ENCODE measurements around the gene SCRN2. TPM values are rescaled to one million over a fixed set of nuclear protein-coding genes. Genes with fewer than 3 reads are reported as not detected.

The SCRN2 gene
- total RNA-seq, 2 donors from 2014 or later, result 36.8 to 40.0 TPM

- no peaks in the 10 kb centered on the region for H3K9me3 ChIP-seq
- intact Hi-C loops (cut with DNase I), result no loop called here
- no peak overlapping the region for H3K9ac ChIP-seq (ENCODE audit: low read depth in 2 of 2, low read length in 2 of 2)
- no peaks in the 10 kb centered on the region for H3K4me1 ChIP-seq
- H3K4me3 ChIP-seq, result no peak overlapping the region
- TF ChIP-seq CTCF (IDR thresholded peaks at IDR 0.05), result no peak
- peaks cover 29% of the 10 kb centered on the region for H3K27me3 ChIP-seq
- H3K36me3 ChIP-seq, result no peaks in the 10 kb centered on the region
- no peak overlapping the region for H3K27ac ChIP-seq
- no peak for DNase-seq
These were observed 48.1 kb downstream of the SCRN2 start for GRCh38 chr17:47792979-47793378.

DNA sequence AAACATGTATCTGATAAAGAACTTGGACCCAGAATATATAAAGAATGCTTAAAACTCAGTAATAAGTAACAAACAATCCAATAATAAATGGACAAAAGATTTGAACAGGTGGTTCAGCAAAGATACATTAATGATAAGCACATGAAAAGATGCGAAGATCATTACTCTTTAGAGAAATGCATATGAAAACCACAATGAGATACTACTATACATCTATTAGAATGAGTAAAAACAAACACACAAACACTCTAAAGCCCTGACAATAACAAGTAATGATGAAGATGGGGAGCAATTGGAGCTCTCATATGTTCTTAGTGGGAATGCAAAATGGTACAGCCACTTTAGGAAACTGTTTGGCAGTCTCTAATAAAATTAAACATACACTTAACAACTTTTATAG, 48.6 kb downstream of the SCRN2 start:
- H3K27me3 ChIP-seq, result peaks cover 29% of the 10 kb centered on the region
- no peak overlapping the region for H3K9ac ChIP-seq (ENCODE audit: low read depth in 2 of 2, low read length in 2 of 2)
- H3K27ac ChIP-seq, result no peak overlapping the region
- intact Hi-C loops (cut with DNase I), result no loop called here
- no peaks in the 10 kb centered on the region for H3K9me3 ChIP-seq
- H3K4me3 ChIP-seq, result no peak overlapping the region
- no peaks in the 10 kb centered on the region for H3K4me1 ChIP-seq
- no peak for TF ChIP-seq CTCF (IDR thresholded peaks at IDR 0.05)
- no peaks in the 10 kb centered on the region for H3K36me3 ChIP-seq
- DNase-seq, result no peak

DNA sequence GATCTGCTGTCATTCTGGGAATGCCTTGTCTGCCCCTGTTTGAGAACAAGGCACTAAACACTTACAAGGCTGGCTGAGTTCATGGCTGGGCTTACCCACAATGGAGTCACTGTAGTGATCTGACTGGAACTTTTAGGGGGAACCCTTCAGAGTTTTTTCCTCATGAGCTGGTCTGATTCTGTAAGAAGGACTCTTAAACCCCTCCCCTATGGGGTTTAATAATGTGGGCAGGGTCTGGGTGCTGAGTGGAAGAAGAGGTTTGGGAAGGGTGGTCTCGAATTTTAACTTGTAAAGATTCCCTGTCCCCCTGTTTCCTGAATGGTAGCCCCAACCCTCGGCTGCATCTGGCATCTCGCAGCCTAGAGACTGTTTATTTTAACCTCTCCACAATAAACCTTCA, 50.0 kb downstream of the SCRN2 start:
- TF ChIP-seq CTCF (IDR thresholded peaks at IDR 0.05), result no peak
- Histone ChIP-seq H3K9ac (ENCODE audit: low read depth in 2 of 2, low read length in 2 of 2) (no peak overlapping the region), H3K27ac (no peak overlapping the region), H3K27me3 (peaks cover 29% of the 10 kb centered on the region), H3K36me3 (no peaks in the 10 kb centered on the region), H3K4me3 (no peak overlapping the region), H3K9me3 (no peaks in the 10 kb centered on the region), H3K4me1 (no peaks in the 10 kb centered on the region)
- intact Hi-C loops (cut with DNase I), result no loop called here
- no peak for DNase-seq

GRCh38 chr17:47789611-47790561, 51.2 kb downstream of the SCRN2 start:
- peaks cover 29% of the 10 kb centered on the region for H3K27me3 ChIP-seq
- intact Hi-C loops (cut with DNase I), result loop anchor here (5.0 kb wide), 1 partner anchor 83 kb away; no protein-coding TSS in a partner anchor
- TF ChIP-seq CTCF (IDR thresholded peaks at IDR 0.05), result no peak
- peak; percentile 32 for DNase-seq
- no peaks in the 10 kb centered on the region for H3K4me1 ChIP-seq
- no peak overlapping the region for H3K9ac ChIP-seq (ENCODE audit: low read depth in 2 of 2, low read length in 2 of 2)
- no peak overlapping the region for H3K27ac ChIP-seq
- H3K9me3 ChIP-seq, result no peaks in the 10 kb centered on the region
- peak overlapping the region; percentile 23 for H3K4me3 ChIP-seq
- H3K36me3 ChIP-seq, result no peaks in the 10 kb centered on the region

Other genes with a start within 250 kb of the SCRN2 start
- gene KPNB1, start 191.4 kb downstream of the SCRN2 start, total RNA-seq, result 100 to 1,000 TPM; 247 to 356 TPM
- 1 to 10 TPM; 1.3 to 2.9 TPM for gene TBKBP1, start 147.1 kb downstream of the SCRN2 start, total RNA-seq
- gene TBX21, start 108.0 kb downstream of the SCRN2 start, total RNA-seq, result under 1 TPM; 0.40 to 0.49 TPM
- 10 to 100 TPM; 34.8 to 93.6 TPM for gene OSBPL7, start 19.5 kb downstream of the SCRN2 start, total RNA-seq
- gene MRPL10, start 9.7 kb downstream of the SCRN2 start, total RNA-seq, result 10 to 100 TPM; 32.2 to 50.8 TPM
- gene LRRC46, start 9.6 kb downstream of the SCRN2 start, total RNA-seq, result under 1 TPM; 0.20 to 0.21 TPM
- gene SP6, start 9.9 kb upstream of the SCRN2 start, total RNA-seq, result 1 to 10 TPM; 8.7 to 8.8 TPM
- 10 to 100 TPM; 18.1 to 21.6 TPM for gene SP2, start 55.0 kb upstream of the SCRN2 start, total RNA-seq
- 10 to 100 TPM; 18.1 to 70.5 TPM for gene PNPO, start 100.3 kb upstream of the SCRN2 start, total RNA-seq
- gene PRR15L, start 116.6 kb upstream of the SCRN2 start, total RNA-seq, result 100 to 1,000 TPM; 223 to 259 TPM
- gene CDK5RAP3, start 129.8 kb upstream of the SCRN2 start, total RNA-seq, result 100 to 1,000 TPM; 131 to 172 TPM
- 1 to 10 TPM; 4.3 to 9.9 TPM for gene COPZ2, start 196.5 kb upstream of the SCRN2 start, total RNA-seq
- 100 to 1,000 TPM; 158 to 264 TPM for gene NFE2L1, start 207.1 kb upstream of the SCRN2 start, total RNA-seq

Data from colonic mucosa (tissue), 4 donors.